Hindlimb muscle (tissue), 1 donor: ENCODE results near the gene RALGAPB. TPM values are rescaled to one million over a fixed set of nuclear protein-coding genes. Genes with fewer than 3 reads are reported as not detected.
"Not testable (repeated sequence)": the region's sequence is repeated elsewhere in the genome, so short reads cannot be mapped to it uniquely, and the experiment has no call there.

ENCODE experiments used
- DNase-seq: peaks from one replicate; pipeline ENCODE4 v3.0.0-alpha.2; 2013
- polyA plus RNA-seq: library from polyadenylated mRNA; unstranded; fragments of 120-200 nt; gene quantifications from one replicate; pipeline ENCODE4 v1.2.1, GENCODE V29; 2013; ENCODE audit not compliant: insufficient read length

Gene RALGAPB
- polyA plus RNA-seq, 1 donor: 20.4 TPM

- DNase-seq: no peak
Observed at GRCh38 chr20:38447251-38447661, 25.4 kb upstream of the RALGAPB start.

- DNase-seq: no peak
Observed at GRCh38 chr20:38447931-38448675, 24.5 kb upstream of the RALGAPB start.

GRCh38 chr20:38449046-38449445, 23.6 kb upstream of the RALGAPB start:
- no peak for DNase-seq

GRCh38 chr20:38450412-38450975, 22.1 kb upstream of the RALGAPB start:
- no peak for DNase-seq

- DNase-seq: no peak
Observed at GRCh38 chr20:38452880-38453624, 19.6 kb upstream of the RALGAPB start.

GRCh38 chr20:38453941-38454340, 18.7 kb upstream of the RALGAPB start:
- no peak for DNase-seq

GRCh38 chr20:38454556-38455473, 17.8 kb upstream of the RALGAPB start:
- DNase-seq: no peak

GRCh38 chr20:38458314-38458713, 14.3 kb upstream of the RALGAPB start:
- no peak for DNase-seq

GRCh38 chr20:38460040-38460623, 12.5 kb upstream of the RALGAPB start:
- no peak for DNase-seq

GRCh38 chr20:38460631-38461030, 12.0 kb upstream of the RALGAPB start:
- DNase-seq: not testable (repeated sequence)

- DNase-seq: not testable (repeated sequence)
Observed at GRCh38 chr20:38461167-38461566, 11.5 kb upstream of the RALGAPB start.

GRCh38 chr20:38461569-38461968, 11.1 kb upstream of the RALGAPB start:
- not testable (repeated sequence) for DNase-seq

GRCh38 chr20:38466171-38466570, 6.5 kb upstream of the RALGAPB start:
- DNase-seq: no peak

GRCh38 chr20:38466983-38467382, 5.7 kb upstream of the RALGAPB start:
- DNase-seq: no peak

GRCh38 chr20:38471245-38471644, 1.4 kb upstream of the RALGAPB start:
- no peak for DNase-seq

GRCh38 chr20:38471987-38472512, 593 bp upstream of the RALGAPB start:
- DNase-seq: no peak

GRCh38 chr20:38473367-38473795, 738 bp downstream of the RALGAPB start:
- peak; percentile 11 for DNase-seq

GRCh38 chr20:38477747-38478146, 5.1 kb downstream of the RALGAPB start:
- no peak for DNase-seq

GRCh38 chr20:38479596-38479995, 7.0 kb downstream of the RALGAPB start:
- DNase-seq: no peak

GRCh38 chr20:38485041-38485440, 12.4 kb downstream of the RALGAPB start:
- DNase-seq: no peak

- no peak for DNase-seq
Observed at GRCh38 chr20:38489181-38489580, 16.5 kb downstream of the RALGAPB start.
